ELR (cell line): ENCODE measurements around the gene OSBP2.
"Not testable (repeated sequence)": the region's sequence is repeated elsewhere in the genome, so short reads cannot be mapped to it uniquely, and the experiment has no call there.

Experiments
- DNase-seq: peaks from one replicate; pipeline ENCODE4 v3.0.0-alpha.2; 2015; ENCODE audit warnings: low read depth

Gene OSBP2

DNA sequence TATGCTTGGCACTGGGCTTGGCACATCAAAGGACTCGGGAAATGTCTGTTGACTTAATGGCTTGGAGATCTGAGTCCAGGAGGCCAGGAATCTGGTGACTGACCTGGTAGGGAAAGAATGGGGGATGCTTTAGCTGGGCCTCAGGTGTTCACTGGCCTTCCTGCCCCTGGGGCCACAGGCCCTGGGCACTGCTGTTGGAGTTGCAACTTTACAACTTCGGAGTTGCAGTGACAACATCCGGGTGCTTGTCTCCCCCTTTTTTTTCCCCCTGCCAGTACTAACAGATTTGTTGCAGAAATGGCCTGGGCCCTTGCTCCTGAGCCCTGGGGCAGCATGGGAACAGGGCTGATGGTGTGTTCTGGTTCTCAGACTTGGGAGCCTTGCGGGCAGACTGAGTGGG, 23.8 kb downstream of the OSBP2 start:
- DNase-seq, result no peak

DNA sequence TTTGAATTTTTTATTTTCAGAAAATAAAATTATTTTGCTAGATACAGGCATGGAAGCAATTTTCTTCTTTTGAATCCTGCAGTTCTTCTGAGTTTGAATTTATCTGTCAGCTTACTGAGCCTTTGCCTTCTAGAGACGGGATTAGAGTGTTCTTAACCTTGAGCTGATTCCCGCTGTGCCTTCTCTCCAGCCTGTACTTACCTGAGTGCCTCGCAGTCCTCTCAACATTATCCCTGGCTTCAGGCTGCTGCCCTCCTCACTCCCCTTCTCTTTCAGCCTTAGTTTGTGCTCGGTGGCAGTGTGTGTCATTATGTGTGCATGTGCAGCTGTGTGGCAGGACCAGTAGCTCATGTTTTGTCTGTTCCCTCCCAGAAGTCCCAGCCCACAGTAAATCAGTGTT, 24.3 kb downstream of the OSBP2 start:
- no peak for DNase-seq

DNA sequence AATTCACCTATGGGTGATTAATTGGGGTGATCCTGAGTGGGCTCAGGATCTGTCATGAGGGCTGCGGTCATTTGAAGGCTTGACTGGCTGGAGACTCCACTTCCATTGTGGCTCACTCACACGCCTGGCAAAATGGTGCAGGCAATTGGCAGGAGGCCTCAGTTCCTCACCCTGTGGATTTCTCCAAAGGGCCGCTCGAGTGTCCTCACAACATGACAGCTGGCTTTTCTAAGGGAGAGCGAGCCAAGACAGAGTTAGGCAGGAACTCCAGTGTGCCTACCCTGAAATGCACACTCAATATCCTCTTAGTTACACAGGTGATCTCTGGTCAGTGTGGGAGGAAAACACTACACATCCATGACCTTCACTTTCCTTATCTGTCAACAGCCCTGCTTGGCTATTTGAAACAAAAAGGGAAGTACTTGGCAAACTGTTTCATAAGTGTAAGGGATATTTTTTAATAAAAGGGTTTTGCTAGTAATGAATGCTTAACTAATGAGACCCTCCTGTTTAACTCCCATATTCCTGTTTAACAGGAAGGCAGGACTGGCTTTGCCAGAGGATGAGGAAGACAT, 25.7 kb downstream of the OSBP2 start:
- DNase-seq, result no peak

- DNase-seq, result no peak
These were observed 27.1 kb downstream of the OSBP2 start for GRCh38 chr22:30721741-30722140.

- no peak for DNase-seq
These were observed 34.2 kb downstream of the OSBP2 start for GRCh38 chr22:30728826-30729225.

- DNase-seq, result no peak
These were observed 37.0 kb downstream of the OSBP2 start for GRCh38 chr22:30731658-30732057.

GRCh38 chr22:30732426-30732825, 37.8 kb downstream of the OSBP2 start:
- no peak for DNase-seq

- peak; percentile 74 for DNase-seq
These were observed 38.5 kb downstream of the OSBP2 start for GRCh38 chr22:30733181-30733631.

DNA sequence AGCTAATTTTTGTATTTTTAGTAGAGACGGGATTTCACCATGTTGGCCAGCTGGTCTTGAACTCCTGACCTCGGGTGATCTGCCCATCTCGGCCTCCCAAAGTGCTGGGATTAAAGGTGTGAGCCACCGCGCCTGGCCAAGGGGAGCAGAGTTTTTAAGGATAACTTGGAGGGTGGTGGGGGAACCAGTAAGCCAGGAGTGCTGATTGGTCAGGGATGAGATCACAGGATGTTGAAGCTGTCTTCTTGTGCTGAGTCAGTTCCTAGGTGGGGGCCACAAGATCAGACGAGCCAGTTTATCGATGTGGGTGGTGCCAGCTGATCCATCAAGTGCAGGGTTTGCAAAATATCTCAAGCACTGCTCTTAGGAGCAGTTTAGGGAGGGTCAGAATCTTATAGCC, 45.3 kb downstream of the OSBP2 start:
- DNase-seq, result peak; percentile 51

GRCh38 chr22:30740511-30740910, 45.8 kb downstream of the OSBP2 start:
- not testable (repeated sequence) for DNase-seq

GRCh38 chr22:30742291-30743256, 47.9 kb downstream of the OSBP2 start:
- DNase-seq, result peak; percentile 33

DNA sequence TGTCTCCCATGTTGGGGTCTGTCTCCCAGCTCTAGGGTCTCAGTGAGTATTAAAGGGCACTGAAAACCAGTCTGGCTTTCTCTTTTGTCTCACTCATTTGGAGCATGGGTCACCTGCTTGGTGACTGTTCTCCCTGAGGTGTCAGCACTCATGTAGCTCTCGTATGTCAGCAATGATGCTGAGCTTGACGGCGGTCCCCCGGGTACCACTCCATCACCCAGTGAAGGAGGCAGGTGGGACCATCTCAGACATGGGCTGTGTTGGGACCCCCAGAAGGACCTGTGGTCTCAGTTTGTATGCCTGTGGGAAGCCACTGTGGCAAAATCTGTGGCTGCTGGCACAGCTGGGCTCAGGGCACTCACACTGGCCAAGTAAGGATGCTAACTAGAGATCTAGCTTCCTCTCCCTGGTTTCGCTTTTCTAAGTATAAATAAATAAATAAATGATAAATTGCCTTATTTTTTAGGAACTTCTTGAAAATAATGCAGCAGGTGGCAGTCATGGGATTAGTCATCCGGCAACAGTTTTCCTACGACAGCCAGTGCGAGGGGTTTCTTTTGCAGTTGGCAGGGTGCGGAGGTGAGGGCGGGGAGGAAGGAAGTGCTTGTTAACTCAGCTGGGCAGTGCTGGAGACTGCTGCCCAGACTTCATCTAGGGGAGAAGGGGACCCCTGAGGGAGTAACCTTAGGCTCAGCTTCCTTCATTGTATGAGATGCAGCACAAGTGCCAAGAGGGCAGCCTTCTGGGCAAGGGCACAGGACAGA, 48.8 kb downstream of the OSBP2 start:
- DNase-seq, result no peak

DNA sequence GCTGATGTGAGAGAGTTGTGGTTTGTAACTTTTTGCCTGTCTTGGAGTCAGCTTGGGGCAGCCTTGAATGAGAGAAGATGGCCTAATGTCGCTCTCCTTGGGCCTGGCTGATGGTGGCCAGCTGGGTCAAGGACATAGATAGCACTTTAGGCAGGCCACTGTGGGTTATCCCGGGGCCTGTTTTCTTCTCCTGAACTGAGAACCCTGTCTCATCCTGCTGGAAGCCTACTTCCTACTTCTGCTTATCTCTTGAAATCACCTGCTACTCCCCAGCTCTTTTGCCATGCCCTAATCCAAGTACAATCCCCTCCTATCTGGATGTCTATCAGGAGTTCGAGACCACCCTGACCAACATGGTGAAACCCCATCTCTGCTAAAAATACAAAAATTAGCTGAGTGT, 49.5 kb downstream of the OSBP2 start:
- DNase-seq, result no peak

DNA sequence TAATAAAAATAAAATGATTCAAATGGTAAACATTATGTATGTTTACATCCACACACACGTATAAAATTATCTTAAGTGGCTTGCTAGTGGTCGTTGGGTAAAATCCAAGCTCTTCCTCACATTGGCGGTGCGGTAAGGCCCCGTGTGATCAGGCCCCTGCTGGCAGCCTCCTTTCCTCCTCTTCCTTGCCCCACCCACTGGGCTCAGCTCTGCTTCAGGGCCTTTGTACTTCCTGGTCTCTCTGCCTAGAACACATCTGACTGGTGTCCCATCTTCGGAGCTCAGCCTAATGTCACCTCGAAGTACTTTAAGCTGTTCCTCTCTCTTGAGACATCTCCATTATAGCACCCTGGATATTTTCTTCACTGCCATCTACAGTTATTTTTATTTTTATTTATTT, 52.8 kb downstream of the OSBP2 start:
- DNase-seq, result no peak

GRCh38 chr22:30749272-30749671, 54.6 kb downstream of the OSBP2 start:
- no peak for DNase-seq

DNA sequence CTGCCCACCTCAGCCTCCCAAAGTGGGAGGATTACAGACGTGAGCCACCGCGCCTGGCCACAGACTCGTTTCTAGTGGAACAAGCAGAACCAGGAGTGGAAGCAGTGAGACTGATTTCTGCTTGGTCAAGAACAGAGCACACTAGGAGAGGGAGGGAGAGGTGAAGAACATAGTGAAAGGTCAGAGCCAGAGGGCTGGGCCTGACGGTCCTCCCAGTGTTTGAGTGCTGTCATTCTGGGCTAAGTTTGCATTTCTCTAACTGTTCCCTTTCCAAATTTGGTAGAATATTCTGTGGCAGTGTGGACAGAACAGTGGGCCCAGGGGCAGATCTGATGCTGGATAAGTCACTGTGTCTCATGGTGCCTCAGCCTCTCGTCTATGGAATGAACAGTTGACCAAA, 55.2 kb downstream of the OSBP2 start:
- DNase-seq, result no peak

DNA sequence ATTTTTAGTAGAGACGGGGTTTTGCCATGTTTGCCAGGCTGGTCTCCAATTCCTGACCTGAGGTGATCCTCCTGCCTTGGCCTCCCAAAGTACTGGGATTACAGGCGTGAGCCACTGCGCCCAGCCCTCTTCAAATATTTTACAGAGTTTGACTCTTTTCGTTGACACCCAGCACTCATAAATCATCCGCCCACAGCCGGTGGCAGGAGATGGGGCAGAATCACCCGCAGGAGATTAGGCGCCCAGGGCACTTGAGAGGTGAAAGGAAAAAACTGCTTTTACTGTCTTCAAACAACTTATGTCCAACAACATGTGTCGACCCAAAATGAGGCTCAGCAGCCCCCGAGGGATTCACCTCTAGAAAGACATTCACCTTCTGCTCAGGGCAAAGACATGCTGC, 56.9 kb downstream of the OSBP2 start:
- no peak for DNase-seq

DNA sequence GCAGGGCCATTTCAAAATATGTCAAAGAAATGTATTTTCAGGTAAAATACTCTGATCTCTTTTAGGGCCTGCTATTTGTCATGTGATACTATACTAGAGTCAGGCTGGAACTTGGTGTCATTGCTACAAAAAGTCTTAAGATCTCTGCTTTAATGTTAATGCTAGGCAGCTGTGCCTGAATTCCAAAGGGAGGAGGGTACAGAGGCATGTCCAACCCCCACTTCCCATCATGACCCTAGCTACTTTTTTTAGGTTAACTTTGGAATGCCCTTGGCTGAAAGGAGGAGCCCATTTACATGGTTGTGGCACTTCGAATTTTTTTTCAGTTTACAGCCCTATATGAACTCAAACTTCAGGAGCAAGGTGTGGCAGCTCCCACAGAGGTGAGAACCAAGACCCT, 58.1 kb downstream of the OSBP2 start:
- no peak for DNase-seq

- DNase-seq, result no peak
These were observed 59.0 kb downstream of the OSBP2 start for GRCh38 chr22:30753701-30754100.

DNA sequence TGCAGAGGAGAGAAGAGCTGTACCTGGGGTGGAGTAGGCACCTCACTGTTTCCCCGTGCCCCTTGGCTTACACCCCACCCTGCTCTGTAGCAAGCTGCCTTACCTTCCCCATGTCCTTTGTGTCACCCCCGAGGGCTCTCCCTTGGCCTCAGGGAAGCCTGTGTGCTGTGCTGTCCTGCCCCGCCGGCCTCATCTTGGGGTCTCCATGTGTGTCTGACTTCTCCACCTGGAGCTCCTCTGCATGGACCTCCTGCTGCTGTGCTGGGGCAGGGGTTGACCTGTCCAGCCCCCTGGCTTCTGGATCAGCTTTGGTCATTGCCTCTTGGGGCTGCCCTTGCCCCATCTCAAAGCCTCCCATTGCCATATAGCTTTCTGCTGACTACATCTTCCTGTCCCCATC, 59.8 kb downstream of the OSBP2 start:
- DNase-seq, result no peak

DNA sequence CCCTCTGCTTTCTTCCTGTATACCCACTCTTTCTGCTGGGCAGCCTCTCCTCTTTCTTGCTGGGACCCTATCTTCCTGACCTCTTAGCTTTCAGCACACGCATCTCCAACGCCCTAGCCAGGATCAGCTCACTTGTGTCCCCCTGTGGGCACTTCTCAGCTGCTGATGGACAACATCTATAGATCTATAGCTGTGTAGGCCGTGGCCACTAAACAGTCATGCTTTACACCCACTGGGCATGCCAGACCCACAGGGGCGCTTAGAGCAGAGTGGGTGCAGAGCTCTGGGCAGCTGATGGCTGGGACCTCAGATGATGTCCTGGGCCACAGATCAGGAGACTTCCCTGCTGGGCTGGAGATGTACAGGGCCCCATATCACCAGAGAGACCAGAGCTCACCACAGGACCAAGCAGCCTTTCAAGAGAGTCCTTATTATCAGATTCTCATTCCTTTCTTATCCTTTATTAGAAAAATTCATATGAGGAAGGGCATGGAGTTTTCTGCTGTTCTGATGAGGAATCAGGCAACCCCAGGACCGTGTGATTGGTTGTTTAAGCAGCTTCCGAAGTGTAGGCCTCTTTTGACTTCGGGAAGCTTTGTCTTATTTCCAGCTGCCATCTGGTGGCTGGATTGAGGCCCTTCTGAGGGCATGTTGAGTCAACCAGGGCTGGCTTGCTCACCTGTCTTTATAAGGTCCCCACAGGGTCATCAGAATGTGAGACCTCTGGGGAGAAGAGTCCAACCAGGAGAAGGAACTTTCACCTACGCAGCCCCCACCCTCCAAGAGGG, 60.5 kb downstream of the OSBP2 start:
- peak; percentile 86 for DNase-seq

GRCh38 chr22:30755759-30756124, 61.1 kb downstream of the OSBP2 start:
- no peak for DNase-seq
